ENCODE measurements around the gene SLC35D1.

DNA sequence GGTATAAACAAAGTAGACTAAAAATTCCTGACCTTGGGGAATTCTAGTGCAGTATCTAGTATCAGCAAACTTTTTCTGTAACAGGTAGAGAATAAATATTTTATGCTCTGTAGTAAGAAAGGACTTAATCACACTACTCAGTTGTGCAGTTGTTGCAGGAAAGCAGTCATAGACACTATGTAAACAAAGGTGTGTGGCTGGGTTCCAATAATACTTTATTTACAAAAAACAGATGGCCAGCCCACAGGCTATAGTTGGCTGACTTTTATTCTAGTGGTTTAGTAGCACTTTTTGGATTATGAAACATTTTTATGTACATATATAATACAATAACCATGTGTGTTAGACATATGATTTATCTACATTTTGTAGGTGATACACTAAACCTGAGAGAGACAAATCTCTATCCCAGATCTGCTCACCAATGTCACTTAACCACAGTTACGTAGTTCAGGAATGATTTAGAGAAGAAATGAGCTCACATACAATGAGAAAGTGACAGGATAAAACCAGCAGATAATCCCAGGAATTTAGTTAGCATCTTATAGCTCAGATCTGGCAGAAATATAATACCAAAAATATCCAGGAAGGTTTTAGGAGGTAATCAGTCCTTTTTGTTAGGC lies 73.1 kb downstream of the SLC35D1 start:
- TF ChIP-seq POLR2AphosphoS5 (IDR thresholded peaks at IDR 0.05; ENCODE audit: control insufficient read depth, insufficient read depth, low read depth, low read length) (no peak), MAFK (IDR thresholded peaks at IDR 0.05; ENCODE audit: low read length) (no peak), ZNF668 (CRISPR knock-in tag; IDR thresholded peaks at IDR 0.05) (no peak), ZSCAN29 (IDR thresholded peaks at IDR 0.05) (no peak)
